ENCODE measurements around the gene ASB18. TPM values are rescaled to one million over a fixed set of nuclear protein-coding genes. Genes with fewer than 3 reads are reported as not detected.

ASB18 gene
- total RNA-seq, 1 experiment from 2014 or later, result not detected

GRCh38 chr2:236241181-236242056 lies 22.8 kb downstream of the ASB18 start (continued):
- TF ChIP-seq YY1 (IDR thresholded peaks at IDR 0.05; ENCODE audit: extremely low read depth, insufficient replicate concordance, low read depth, low read length) (no peak), CTCF (IDR thresholded peaks at IDR 0.05 in 2 of 3, conservative IDR thresholded peaks at IDR 0.05 in 1 of 3; ENCODE audit: borderline replicate concordance in 1 of 3, insufficient read depth in 1 of 3, low read depth in 2 of 3, low read length in 2 of 3) (no peak), POLR2A (IDR thresholded peaks at IDR 0.05; ENCODE audit: borderline replicate concordance, extremely low read depth, insufficient read depth, insufficient read length) (no peak), JUND (IDR thresholded peaks at IDR 0.05) (no peak)

- Histone ChIP-seq H3K4me1 (ENCODE audit: control insufficient read depth in 1 of 2, insufficient read depth in 2 of 2, low read length in 2 of 2) (no peaks in the 10 kb centered on the region), H3K27ac (ENCODE audit: low read depth, low read length) (no peak overlapping the region), H2AFZ (ENCODE audit: low read depth, low read length, poor library complexity, severe bottlenecking) (no peak overlapping the region), H3K9me2 (ENCODE audit: insufficient read depth) (no peaks in the 10 kb centered on the region), H3K27me3 (ENCODE audit: insufficient read depth, low read length) (no peaks in the 10 kb centered on the region), H3K9me3 (ENCODE audit: control insufficient read depth in 1 of 2, insufficient read depth in 1 of 2, low read depth in 1 of 2, low read length in 2 of 2) (no peaks in the 10 kb centered on the region), H3K36me3 (ENCODE audit: control insufficient read depth in 1 of 2, insufficient read depth in 2 of 2, low read length in 2 of 2) (no peaks in the 10 kb centered on the region), H3K9ac (ENCODE audit: low read length) (no peak overlapping the region), H3K4me3 (replicated peaks in 1 of 2; ENCODE audit: low read depth in 1 of 2, low read length in 2 of 2) (no peak overlapping the region), H3K4me2 (ENCODE audit: low read length) (no peak overlapping the region), H3K79me2 (ENCODE audit: insufficient read depth, low read length) (no peaks in the 10 kb centered on the region), H4K20me1 (ENCODE audit: insufficient read depth) (no peaks in the 10 kb centered on the region)
- DNase-seq (ENCODE audit: low read depth, low spot score), result no peak
- ChIA-PET CTCF (no interaction called here), RAD21 (ENCODE audit: low non-redundant PET in 1 of 2, low total read pairs in 2 of 2, uncharacterized antibody in 2 of 2, unreplicated experiment in 2 of 2) (no interaction called here), POLR2A (no interaction called here)
- intact Hi-C loops (cut with micrococcal nuclease), result no loop called here
- no peak for ATAC-seq
- BruUV-seq (replicated peaks), result no TSS peak
- no peak for TF ChIP-seq REST (IDR thresholded peaks at IDR 0.05; ENCODE audit: low read depth)
- TF ChIP-seq ELF1 (IDR thresholded peaks at IDR 0.05; ENCODE audit: borderline replicate concordance, low read depth), result no peak
- no peak for TF ChIP-seq ZFX (IDR thresholded peaks at IDR 0.05)
- TF ChIP-seq FOSL1 (IDR thresholded peaks at IDR 0.05; ENCODE audit: low read depth), result no peak
- TF ChIP-seq POLR2AphosphoS5 (IDR thresholded peaks at IDR 0.05; ENCODE audit: low read depth, low read length), result no peak
- TF ChIP-seq POLR2A (IDR thresholded peaks at IDR 0.05; ENCODE audit: borderline replicate concordance, extremely low read depth, insufficient read depth, insufficient read length), result no peak
- no peak for TF ChIP-seq CTCF (IDR thresholded peaks at IDR 0.05 in 2 of 3, conservative IDR thresholded peaks at IDR 0.05 in 1 of 3; ENCODE audit: borderline replicate concordance in 1 of 3, insufficient read depth in 1 of 3, low read depth in 2 of 3, low read length in 2 of 3)
- no peak for TF ChIP-seq CBX3 (IDR thresholded peaks at IDR 0.05; ENCODE audit: low read depth)
- no peak for TF ChIP-seq YY1 (IDR thresholded peaks at IDR 0.05; ENCODE audit: extremely low read depth, insufficient replicate concordance, low read depth, low read length)
Observed at GRCh38 chr2:236240228-236240990, 23.8 kb downstream of the ASB18 start.
